Tibial nerve (tissue), 4 donors: ENCODE data around the gene L3MBTL1. TPM values are rescaled to one million over a fixed set of nuclear protein-coding genes. Genes with fewer than 3 reads are reported as not detected.
"Not testable (repeated sequence)": the region's sequence is repeated elsewhere in the genome, so short reads cannot be mapped to it uniquely, and the experiment has no call there.

Experiments
- DNase-seq, 2 donors: peaks; one replicate each; pipeline ENCODE4 v3.0.0-alpha.2; 2019; ENCODE audit warnings: low spot score in 2 of 2
- H3K27ac ChIP-seq, 4 donors: fragments of 200-600 bp; sonication (generic) in 3 of 4; one replicate each; pipeline ENCODE4 v1.5.1; 2017 to 2019; ENCODE audit warnings: mild to moderate bottlenecking in 1 of 4
- H3K27me3 ChIP-seq, 2 donors: fragments of 200-600 bp; sonication (generic) in 1 of 2; one replicate each; pipeline versions ENCODE4 v1.5.1 to v1.6.0; 2017 to 2019
- H3K36me3 ChIP-seq, 3 donors: fragments of 200-600 bp; sonication (generic); one replicate each; pipeline ENCODE4 v1.5.1; 2018 to 2019
- H3K4me1 ChIP-seq, 4 donors: fragments of 200-600 bp; sonication (generic) in 3 of 4; one replicate each; pipeline ENCODE4 v1.5.1; 2017 to 2019
- H3K4me3 ChIP-seq, 4 donors: fragments of 200-600 bp; sonication (generic) in 3 of 4; one replicate each; pipeline ENCODE4 v1.5.1; 2017 to 2019; ENCODE audit warnings: mild to moderate bottlenecking in 1 of 4, moderate library complexity in 1 of 4
- H3K9me3 ChIP-seq, 4 donors: fragments of 200-600 bp; sonication (generic) in 3 of 4; one replicate each; pipeline ENCODE4 v1.5.1; 2017 to 2019
- EP300 ChIP-seq, 2 donors: sonication (generic); formaldehyde crosslinking; IDR thresholded peaks; one replicate each; pipeline ENCODE4 v1.6.1; 2017; ENCODE audit warnings: antibody characterized with exemption in 2 of 2, mild to moderate bottlenecking in 1 of 2
- POLR2A ChIP-seq, 2 donors: fragments of 450-650 bp; IDR thresholded peaks; one replicate each; pipeline ENCODE4 v1.6.1; 2017; ENCODE audit warnings: antibody characterized with exemption in 2 of 2, mild to moderate bottlenecking in 2 of 2, moderate library complexity in 2 of 2
- WGBS, 2 donors: methylation state at CpG; one replicate each; pipeline ENCODE4 v1.1.5; 2018; 5-methylcytosine and 5-hydroxymethylcytosine counted together
- total RNA-seq, 4 donors: library from RNA; depleted of rRNA; stranded (reverse); fragments of >200 nt; gene quantifications; one replicate each; pipeline ENCODE4 v1.1.0, GENCODE V29; 2016
- TF ChIP-seq, protein P1 (sequence below), 5 experiments: fragments of 200-600 bp in 3 of 5; fragments of 450-650 bp in 2 of 5; sonication (generic) in 3 of 5; IDR thresholded peaks; one replicate each; pipeline ENCODE4 v1.5.1; 2016 to 2019; ENCODE audit warnings: antibody characterized with exemption in 5 of 5, mild to moderate bottlenecking in 3 of 5, moderate library complexity in 2 of 5

The L3MBTL1 gene
- total RNA-seq, 4 donors from 2014 or later: 17.7 to 29.3 (median 22.7) TPM

- WGBS, 2 donors: 81 to 85% methylated on average over 7 of the region's 7 CpGs
- Histone ChIP-seq H3K27me3 (no peaks in the 10 kb centered on the region), H3K4me1 (no peaks in the 10 kb centered on the region), H3K27ac (no peak overlapping the region), H3K4me3 (no peak overlapping the region), H3K36me3 (no peaks in the 10 kb centered on the region), H3K9me3 (no peaks in the 10 kb centered on the region)
- no peak for TF ChIP-seq POLR2A (IDR thresholded peaks at IDR 0.05)
- TF ChIP-seq, protein P1, sequence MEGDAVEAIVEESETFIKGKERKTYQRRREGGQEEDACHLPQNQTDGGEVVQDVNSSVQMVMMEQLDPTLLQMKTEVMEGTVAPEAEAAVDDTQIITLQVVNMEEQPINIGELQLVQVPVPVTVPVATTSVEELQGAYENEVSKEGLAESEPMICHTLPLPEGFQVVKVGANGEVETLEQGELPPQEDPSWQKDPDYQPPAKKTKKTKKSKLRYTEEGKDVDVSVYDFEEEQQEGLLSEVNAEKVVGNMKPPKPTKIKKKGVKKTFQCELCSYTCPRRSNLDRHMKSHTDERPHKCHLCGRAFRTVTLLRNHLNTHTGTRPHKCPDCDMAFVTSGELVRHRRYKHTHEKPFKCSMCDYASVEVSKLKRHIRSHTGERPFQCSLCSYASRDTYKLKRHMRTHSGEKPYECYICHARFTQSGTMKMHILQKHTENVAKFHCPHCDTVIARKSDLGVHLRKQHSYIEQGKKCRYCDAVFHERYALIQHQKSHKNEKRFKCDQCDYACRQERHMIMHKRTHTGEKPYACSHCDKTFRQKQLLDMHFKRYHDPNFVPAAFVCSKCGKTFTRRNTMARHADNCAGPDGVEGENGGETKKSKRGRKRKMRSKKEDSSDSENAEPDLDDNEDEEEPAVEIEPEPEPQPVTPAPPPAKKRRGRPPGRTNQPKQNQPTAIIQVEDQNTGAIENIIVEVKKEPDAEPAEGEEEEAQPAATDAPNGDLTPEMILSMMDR (IDR thresholded peaks at IDR 0.05): no peak
- no peak for TF ChIP-seq EP300 (IDR thresholded peaks at IDR 0.05)
- no peak for DNase-seq
These were observed 75.8 kb downstream of the L3MBTL1 start for GRCh38 chr20:43583133-43583864.

- WGBS, 2 donors: 33 to 37% methylated on average over 2 of the region's 2 CpGs
- Histone ChIP-seq H3K27ac (no peak overlapping the region), H3K9me3 (no peaks in the 10 kb centered on the region), H3K36me3 (no peaks in the 10 kb centered on the region), H3K4me1 (no peaks in the 10 kb centered on the region), H3K27me3 (no peaks in the 10 kb centered on the region), H3K4me3 (no peak overlapping the region)
- peak; percentile 74 for DNase-seq
- peak in 1 of 2 donors; percentile 17 for TF ChIP-seq EP300 (IDR thresholded peaks at IDR 0.05)
- TF ChIP-seq POLR2A (IDR thresholded peaks at IDR 0.05): no peak
These were observed 76.5 kb downstream of the L3MBTL1 start for GRCh38 chr20:43583982-43584432.

DNA sequence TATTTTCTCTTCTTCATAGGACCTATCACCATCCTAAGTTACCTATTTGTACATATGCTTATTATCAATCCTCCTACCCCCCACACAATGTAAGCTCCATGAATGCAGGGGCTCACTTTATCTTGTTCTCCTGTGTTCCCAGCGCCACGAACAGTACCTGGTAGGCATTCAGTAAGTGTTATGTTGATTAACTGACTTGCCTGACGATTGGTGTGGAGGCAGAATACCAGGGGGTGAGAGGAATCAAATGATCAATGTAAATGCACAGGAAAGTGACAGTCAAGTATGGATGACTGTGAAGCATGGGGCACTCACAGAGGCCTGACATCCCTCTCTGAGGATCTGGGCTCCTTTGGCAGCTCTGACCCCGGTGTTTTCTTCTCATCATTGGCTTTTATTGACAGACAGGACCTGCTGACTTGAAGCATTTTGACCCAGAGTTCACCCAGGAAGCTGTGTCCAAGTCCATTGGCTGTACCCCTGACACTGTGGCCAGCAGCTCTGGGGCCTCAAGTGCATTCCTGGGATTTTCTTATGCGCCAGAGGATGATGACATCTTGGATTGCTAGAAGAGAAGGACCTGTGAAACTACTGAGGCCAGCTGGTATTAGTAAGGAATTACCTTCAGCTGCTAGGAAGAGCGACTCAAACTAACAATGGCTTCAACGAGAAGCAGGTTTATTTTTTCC, 77.1 kb downstream of the L3MBTL1 start:
- no peaks in the 10 kb centered on the region for H3K36me3 ChIP-seq
- no peak overlapping the region for H3K27ac ChIP-seq
- no peak overlapping the region for H3K4me3 ChIP-seq
- no peaks in the 10 kb centered on the region for H3K27me3 ChIP-seq
- no peak for TF ChIP-seq POLR2A (IDR thresholded peaks at IDR 0.05)
- no peak for TF ChIP-seq EP300 (IDR thresholded peaks at IDR 0.05)
- TF ChIP-seq, protein P1 (IDR thresholded peaks at IDR 0.05): no peak
- H3K9me3 ChIP-seq: no peaks in the 10 kb centered on the region
- no peak for DNase-seq
- WGBS, 2 donors: 72 to 79% methylated on average over 7 of the region's 7 CpGs
- H3K4me1 ChIP-seq: peaks cover 0 to under 1% (median 0%) of the 10 kb centered on the region in 4 donors

GRCh38 chr20:43586641-43587040, 79.1 kb downstream of the L3MBTL1 start:
- TF ChIP-seq EP300 (IDR thresholded peaks at IDR 0.05) (no peak), POLR2A (IDR thresholded peaks at IDR 0.05) (no peak)
- TF ChIP-seq, protein P1 (IDR thresholded peaks at IDR 0.05): no peak
- Histone ChIP-seq H3K36me3 (no peaks in the 10 kb centered on the region), H3K27ac (no peak overlapping the region), H3K4me3 (no peak overlapping the region), H3K27me3 (no peaks in the 10 kb centered on the region), H3K9me3 (no peaks in the 10 kb centered on the region), H3K4me1 (peaks cover 0 to 12% (median 4%) of the 10 kb centered on the region in 4 donors)
- DNase-seq: no peak
- 80 to 86% methylated on average over 8 of the region's 8 CpGs for WGBS, 2 donors

DNA sequence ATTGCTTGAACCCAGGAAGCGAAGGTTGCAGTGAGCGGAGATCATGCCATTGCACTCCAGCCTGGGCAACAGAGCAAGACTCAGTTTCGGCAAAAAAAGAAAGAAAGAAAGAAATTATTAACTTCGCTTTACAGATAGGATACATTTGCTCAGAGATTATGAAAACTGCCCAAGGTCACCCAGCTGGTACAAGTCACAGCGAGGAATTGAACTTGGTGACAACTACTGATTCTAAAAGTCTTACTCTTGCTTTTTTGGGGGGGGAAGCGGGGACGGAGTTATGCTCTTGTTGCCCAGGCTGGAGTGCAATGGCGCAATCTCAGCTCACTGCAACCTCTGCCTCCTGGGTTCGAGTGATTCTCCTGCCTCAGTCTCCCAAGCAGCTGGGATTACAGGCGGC, 81.0 kb downstream of the L3MBTL1 start:
- H3K4me3 ChIP-seq, DNase-seq, H3K27ac ChIP-seq, H3K9me3 ChIP-seq, H3K27me3 ChIP-seq, H3K36me3 ChIP-seq: not testable (repeated sequence)
- peaks cover 0 to 24% (median 8%) of the 10 kb centered on the region in 4 donors for H3K4me1 ChIP-seq
- WGBS, 2 donors: 94 to 98% methylated on average over 10 of the region's 10 CpGs

GRCh38 chr20:43590036-43590391, 82.5 kb downstream of the L3MBTL1 start:
- H3K4me3 ChIP-seq: peak overlapping the region; percentile 61 to 83 (median 70)
- H3K9me3 ChIP-seq: no peaks in the 10 kb centered on the region
- H3K27ac ChIP-seq: peak overlapping the region; percentile 68 to 92 (median 78)
- TF ChIP-seq, protein P1 (IDR thresholded peaks at IDR 0.05): no peak
- TF ChIP-seq POLR2A (IDR thresholded peaks at IDR 0.05): no peak
- no peak for TF ChIP-seq EP300 (IDR thresholded peaks at IDR 0.05)
- H3K27me3 ChIP-seq: no peaks in the 10 kb centered on the region
- peaks cover 0 to 17% (median 0%) of the 10 kb centered on the region in 3 donors for H3K36me3 ChIP-seq
- 27 to 33% methylated on average over 8 to 9 of the region's 9 CpGs for WGBS, 2 donors
- peaks cover 0 to 24% (median 8%) of the 10 kb centered on the region in 4 donors for H3K4me1 ChIP-seq
- peak in 1 of 2 donors; percentile 9 for DNase-seq
